HG02678 (cell line): Measurements from ENCODE around the gene MYO9B.
A peak's percentile ranks its signal among the peaks of the same experiment; 100 is the strongest.
"Not testable (repeated sequence)": the region's sequence is repeated elsewhere in the genome, so short reads cannot be mapped to it uniquely, and the experiment has no call there.

Source experiments
- ATAC-seq: cut with Tn5 transposase; IDR thresholded peaks from one replicate; pipeline ENCODE4 v1.9.1; 2021; ENCODE audit warnings: mild to moderate bottlenecking, moderate library complexity; ENCODE audit not compliant: unreplicated experiment

Gene MYO9B

GRCh38 chr19:17113127-17113785 is 37.7 kb downstream of the MYO9B start:
- no peak for ATAC-seq

DNA sequence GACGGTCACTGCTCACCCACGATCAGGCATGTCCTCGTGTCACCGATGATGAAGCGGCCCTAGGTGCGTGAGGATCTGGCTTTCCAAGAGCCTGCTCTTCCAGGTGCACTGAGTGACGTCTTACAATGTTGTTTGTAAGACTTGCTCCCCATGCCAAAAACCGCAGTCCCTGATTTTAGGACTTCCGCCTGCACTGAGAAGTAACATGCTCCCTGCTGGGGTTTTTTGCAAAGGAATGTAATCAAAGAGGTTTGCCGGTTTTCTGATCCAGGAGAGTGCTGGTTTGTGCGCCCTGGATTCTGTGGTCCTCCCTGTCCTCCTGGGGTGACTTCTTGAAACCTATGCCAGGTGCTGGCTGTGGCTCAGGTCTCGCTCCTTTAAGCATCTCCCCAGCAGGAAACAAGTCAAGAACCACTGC is 38.8 kb downstream of the MYO9B start:
- ATAC-seq: no peak

- ATAC-seq: no peak
These were observed 41.6 kb downstream of the MYO9B start for GRCh38 chr19:17116996-17117702.

DNA sequence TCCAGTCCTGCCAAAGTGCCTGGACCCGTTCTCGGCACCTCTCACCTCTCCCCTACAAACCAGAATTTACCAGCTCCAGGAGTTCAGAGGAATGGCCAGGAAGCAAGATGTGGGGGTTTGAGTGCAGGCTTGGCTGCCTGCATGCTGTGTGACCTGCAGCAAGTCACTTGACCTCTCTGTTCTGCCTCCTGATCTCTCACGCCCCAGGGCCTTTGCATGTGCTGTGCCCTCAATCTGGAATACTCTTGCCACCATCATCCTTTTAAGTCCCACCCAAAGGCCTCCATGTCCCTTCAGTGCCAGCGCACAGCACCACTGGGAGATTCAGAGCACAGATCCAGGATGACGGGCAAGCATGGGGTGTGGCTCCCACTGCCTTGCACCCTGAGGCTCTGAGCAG is 43.4 kb downstream of the MYO9B start:
- no peak for ATAC-seq

- ATAC-seq: no peak
These were observed 46.2 kb downstream of the MYO9B start for GRCh38 chr19:17121736-17122293.

- no peak for ATAC-seq
These were observed 47.5 kb downstream of the MYO9B start for GRCh38 chr19:17123041-17123440.

DNA sequence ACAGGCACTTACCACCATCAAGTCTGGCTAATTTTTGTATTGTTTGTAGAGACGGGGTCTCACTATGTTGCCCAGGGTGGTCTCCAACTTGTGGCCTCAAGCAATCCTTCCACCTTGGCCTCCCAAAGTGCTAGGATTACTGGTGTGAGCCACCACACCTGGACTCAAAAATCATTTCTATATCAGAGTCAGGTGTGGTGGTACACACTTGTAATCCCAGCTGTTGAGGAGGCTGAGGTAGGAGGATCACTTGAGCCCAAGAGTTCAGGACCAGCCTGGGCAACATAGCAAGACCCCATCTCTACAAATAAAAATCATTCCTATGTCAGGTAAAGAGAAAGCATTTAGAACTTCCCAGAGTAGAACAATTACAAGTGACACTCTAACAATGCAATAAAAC is 48.4 kb downstream of the MYO9B start:
- ATAC-seq: no peak

GRCh38 chr19:17125062-17125727 is 49.6 kb downstream of the MYO9B start:
- ATAC-seq: peak; percentile 58

DNA sequence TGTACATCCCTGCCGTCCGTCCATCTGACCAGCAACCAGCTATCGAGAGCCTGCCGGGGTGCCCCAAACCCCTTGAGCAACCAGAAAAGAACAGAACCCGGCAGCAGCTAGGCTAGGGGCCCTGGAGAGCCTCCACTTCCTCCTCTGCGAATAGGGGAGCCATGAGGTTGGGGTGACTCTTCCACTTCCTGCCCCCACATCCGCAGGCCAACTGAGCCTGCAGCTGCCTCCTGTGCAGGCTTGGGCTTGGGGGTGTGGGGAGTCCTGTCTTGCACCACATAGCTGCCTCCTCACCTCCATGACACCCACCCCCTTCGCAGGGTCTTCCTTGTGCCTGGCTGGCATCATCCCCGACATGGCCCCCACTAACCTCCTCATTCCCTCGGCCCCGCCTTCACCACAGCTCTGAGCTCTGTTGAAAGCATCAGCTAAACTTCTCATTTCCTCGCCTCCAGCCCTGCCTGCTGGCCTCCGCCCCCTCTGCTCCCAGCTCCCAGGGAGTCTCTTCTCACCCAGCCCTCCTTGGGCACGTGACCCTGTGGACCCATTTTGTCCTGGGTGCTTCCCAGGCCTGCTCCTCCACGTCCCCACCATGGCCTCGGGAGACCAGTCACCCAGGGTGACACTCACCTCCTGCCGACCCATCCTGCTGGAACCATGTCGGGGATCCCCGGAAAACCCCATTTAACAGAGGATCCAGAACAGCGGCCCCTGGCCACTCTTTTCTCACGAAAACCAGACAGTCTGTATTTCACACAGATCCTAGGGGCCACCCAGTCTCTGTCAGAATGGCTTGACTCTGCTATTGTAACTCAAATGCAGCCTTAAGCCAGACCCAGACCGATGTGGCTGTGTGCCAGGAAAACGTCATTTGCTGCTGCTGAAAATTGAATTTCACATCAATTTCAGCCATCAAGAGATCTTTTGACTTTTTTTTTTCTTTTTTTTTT is 50.4 kb downstream of the MYO9B start:
- ATAC-seq: peak; percentile 59

GRCh38 chr19:17127671-17128070 is 52.1 kb downstream of the MYO9B start:
- ATAC-seq: no peak

DNA sequence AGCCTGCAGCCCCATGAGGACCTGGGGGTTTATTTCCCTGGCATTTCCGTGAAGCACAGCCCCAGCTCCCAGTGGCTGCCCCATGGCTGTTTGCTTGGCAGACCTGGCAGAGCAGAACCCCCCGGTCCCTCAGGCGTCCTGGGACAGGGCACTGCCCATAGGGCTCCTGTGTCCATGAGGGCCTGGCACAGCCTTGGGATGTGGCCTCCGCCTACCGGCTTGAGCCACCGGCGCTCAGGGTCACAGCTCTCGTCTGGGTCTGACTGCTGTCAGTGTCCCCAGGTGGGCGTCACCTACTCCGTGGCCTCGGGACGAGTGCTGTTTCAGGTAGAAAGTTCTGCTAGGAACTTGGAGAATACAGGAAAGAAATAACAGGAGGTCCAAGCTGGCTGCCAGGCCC is 52.8 kb downstream of the MYO9B start:
- no peak for ATAC-seq

DNA sequence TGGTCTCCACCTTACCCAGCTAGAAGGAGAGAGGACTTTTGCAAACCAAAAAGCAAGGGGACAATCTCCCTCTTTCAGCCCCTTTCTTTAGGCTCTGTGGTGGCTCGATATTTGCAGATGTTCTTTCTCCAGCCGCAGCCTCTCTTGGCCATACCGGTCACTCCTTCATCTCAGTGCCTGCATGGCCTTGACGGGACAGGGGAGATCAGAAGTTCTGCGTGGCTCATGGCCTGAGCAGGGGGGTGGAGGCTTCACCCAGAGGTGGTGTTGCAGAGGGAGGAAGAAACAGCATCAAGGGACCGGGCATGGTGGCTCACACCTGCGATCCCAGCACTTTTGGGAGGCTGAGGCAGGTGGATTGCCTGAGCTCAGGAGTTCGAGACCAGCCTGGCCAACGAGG is 53.2 kb downstream of the MYO9B start:
- no peak for ATAC-seq

- ATAC-seq: no peak
These were observed 53.8 kb downstream of the MYO9B start for GRCh38 chr19:17129377-17129776.

- ATAC-seq: peak; percentile 66
These were observed 59.6 kb downstream of the MYO9B start for GRCh38 chr19:17135001-17135853.

- no peak for ATAC-seq
These were observed 60.4 kb downstream of the MYO9B start for GRCh38 chr19:17136021-17136420.

DNA sequence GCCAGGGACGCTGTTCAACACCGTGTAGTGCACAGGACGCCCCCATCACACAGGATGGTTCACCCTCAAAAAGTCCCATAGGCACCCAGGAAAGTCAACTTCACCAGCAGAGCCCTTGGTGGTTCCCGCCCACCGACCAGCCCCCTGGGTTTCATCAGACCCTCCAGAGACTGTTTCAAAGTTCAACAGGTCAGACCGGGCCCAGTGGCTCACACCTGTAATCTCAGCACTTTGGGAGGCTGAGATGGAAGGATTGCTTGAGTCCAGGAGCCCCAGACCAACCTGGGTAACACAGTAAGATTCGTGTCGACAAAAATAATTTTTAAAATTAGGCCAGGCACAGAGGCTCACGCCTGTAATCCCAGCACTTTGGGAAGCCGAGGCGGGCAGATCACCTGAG is 61.0 kb downstream of the MYO9B start:
- ATAC-seq: no peak

DNA sequence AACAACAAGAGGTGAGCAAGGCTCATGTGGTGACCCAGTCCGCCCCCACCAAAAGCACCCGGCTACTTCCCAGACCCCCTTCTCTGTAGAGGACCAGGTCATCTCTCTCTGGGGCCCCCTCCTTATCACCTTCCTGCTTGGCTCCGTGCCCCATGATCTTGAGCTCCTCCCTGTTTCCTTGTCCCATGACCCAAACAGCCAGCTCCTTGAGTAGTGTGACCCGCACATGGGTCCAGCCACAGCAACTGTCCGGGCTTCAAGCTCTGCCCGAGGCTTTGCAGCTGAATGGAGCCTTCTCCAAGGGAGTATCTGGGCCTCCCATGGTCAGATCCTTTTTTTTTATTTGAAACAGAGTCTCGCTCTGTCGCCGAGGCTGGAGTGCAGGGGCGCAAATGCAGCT is 61.8 kb downstream of the MYO9B start:
- ATAC-seq: no peak

- ATAC-seq: not testable (repeated sequence)
These were observed 62.7 kb downstream of the MYO9B start for GRCh38 chr19:17138052-17138846.
